Astrocyte (in vitro differentiated cells and primary cell): Measurements from ENCODE around the gene SEMA6B. TPM values are rescaled to one million over a fixed set of nuclear protein-coding genes. Genes with fewer than 3 reads are reported as not detected.
A peak's percentile ranks its signal among the peaks of the same experiment; 100 is the strongest.

ENCODE experiments used
- DNase-seq: peaks from one replicate; pipeline ENCODE4 v3.0.0-alpha.2; 2010; ENCODE audit warnings: low read depth
- FAIRE-seq: peaks from 2 replicates; lab custom pipeline; 2011; peaks lifted over from hg19 to GRCh38; lab: Jason Lieb, UNC
- H2AFZ ChIP-seq: 2 replicates; pipeline ENCODE4 v1.6.0; 2012; ENCODE audit warnings: low read depth, low read length, inconsistent platforms
- H3K27ac ChIP-seq: 2 replicates; pipeline ENCODE4 v1.5.1; 2011; ENCODE audit warnings: low read depth, low read length, inconsistent platforms
- H3K27me3 ChIP-seq: 2 replicates; pipeline ENCODE4 v1.6.0; 2011; ENCODE audit warnings: low read length, inconsistent platforms; ENCODE audit not compliant: insufficient read depth
- H3K36me3 ChIP-seq: 2 replicates; pipeline ENCODE4 v1.5.1; 2011; ENCODE audit warnings: low read length, inconsistent platforms; ENCODE audit not compliant: insufficient read depth
- H3K4me1 ChIP-seq: 2 replicates; pipeline ENCODE4 v1.5.1; 2011; ENCODE audit warnings: low read length, inconsistent platforms; ENCODE audit not compliant: insufficient read depth
- H3K4me2 ChIP-seq: 2 replicates; pipeline ENCODE4 v1.6.0; 2012; ENCODE audit warnings: low read length, inconsistent platforms
- H3K4me3 ChIP-seq: 2 replicates; pipeline ENCODE4 v1.5.1; 2011; ENCODE audit warnings: low read depth, mild to moderate bottlenecking, low read length, inconsistent platforms; ENCODE audit not compliant: insufficient read depth
- H3K79me2 ChIP-seq: 2 replicates; pipeline ENCODE4 v1.6.0; 2012; ENCODE audit warnings: mild to moderate bottlenecking, low read length, inconsistent platforms; ENCODE audit not compliant: insufficient read depth
- H3K9ac ChIP-seq: 2 replicates; pipeline ENCODE4 v1.6.0; 2012; ENCODE audit warnings: mild to moderate bottlenecking, low read length, inconsistent platforms
- H3K9me3 ChIP-seq: 2 replicates; pipeline ENCODE4 v1.5.1; 2012; ENCODE audit warnings: low read depth, mild to moderate bottlenecking, low read length, inconsistent platforms; ENCODE audit not compliant: insufficient read depth
- H4K20me1 ChIP-seq: 2 replicates; pipeline ENCODE4 v1.6.0; 2012; ENCODE audit warnings: low read length, inconsistent platforms; ENCODE audit not compliant: insufficient read depth
- H3K27ac Mint-ChIP-seq: one replicate; pipeline ENCODE4 v1.8.0; 2021; ENCODE audit warnings: mild to moderate bottlenecking, mixed read lengths; ENCODE audit not compliant: unreplicated experiment
- H3K27me3 Mint-ChIP-seq: one replicate; pipeline ENCODE4 v1.8.0; 2021; ENCODE audit warnings: low read depth, mixed read lengths; ENCODE audit not compliant: unreplicated experiment
- H3K36me3 Mint-ChIP-seq: one replicate; pipeline ENCODE4 v1.8.0; 2021; ENCODE audit warnings: low read depth, mixed read lengths; ENCODE audit not compliant: unreplicated experiment
- H3K4me1 Mint-ChIP-seq: one replicate; pipeline ENCODE4 v1.8.0; 2021; ENCODE audit warnings: low read depth, mixed read lengths; ENCODE audit not compliant: unreplicated experiment
- H3K4me3 Mint-ChIP-seq: one replicate; pipeline ENCODE4 v1.8.0; 2021; ENCODE audit warnings: mild to moderate bottlenecking, moderate library complexity, mixed read lengths; ENCODE audit not compliant: unreplicated experiment
- H3K9me3 Mint-ChIP-seq: one replicate; pipeline ENCODE4 v1.8.0; 2021; ENCODE audit warnings: mild to moderate bottlenecking, mixed read lengths; ENCODE audit not compliant: unreplicated experiment
- CTCF ChIP-seq: IDR thresholded peaks from 2 replicates; pipeline ENCODE4 v1.5.1; 2011; ENCODE audit warnings: low read depth, mild to moderate bottlenecking, inconsistent platforms, low read length, moderate library complexity; ENCODE audit not compliant: insufficient read depth
- EZH2 ChIP-seq: IDR thresholded peaks from 2 replicates; pipeline ENCODE4 v1.6.1; 2012; ENCODE audit warnings: mild to moderate bottlenecking, low read length, inconsistent platforms; ENCODE audit not compliant: insufficient read depth
- total RNA-seq: library from RNA; stranded (reverse); gene quantifications from 2 replicates; pipeline ENCODE4 v1.2.1, GENCODE V29; 2021

The SEMA6B gene
- total RNA-seq, 1 donor from 2014 or later = 14.3 TPM

GRCh38 chr19:4507150-4507452, 52.4 kb downstream of the SEMA6B start:
- Mint-ChIP-seq H3K4me1 (peaks cover 6% of the 10 kb centered on the region), H3K36me3 (peaks cover 9% of the 10 kb centered on the region), H3K27ac (peak overlapping the region; percentile 7), H3K4me3 (no peak overlapping the region), H3K27me3 (peaks cover 5% of the 10 kb centered on the region), H3K9me3 (no peaks in the 10 kb centered on the region)
- Histone ChIP-seq H3K9ac (no peak overlapping the region), H3K27me3 (no peaks in the 10 kb centered on the region), H3K9me3 (no peaks in the 10 kb centered on the region), H2AFZ (no peak overlapping the region), H3K27ac (no peak overlapping the region), H3K4me1 (peaks cover 20% of the 10 kb centered on the region), H3K36me3 (no peaks in the 10 kb centered on the region), H4K20me1 (no peaks in the 10 kb centered on the region), H3K4me3 (no peak overlapping the region), H3K4me2 (no peak overlapping the region), H3K79me2 (no peaks in the 10 kb centered on the region)
- FAIRE-seq (no peak), DNase-seq (no peak)
- TF ChIP-seq EZH2 (no peak), CTCF (no peak)

- no peak overlapping the region for H3K4me3 ChIP-seq
- H2AFZ ChIP-seq = no peak overlapping the region
- Mint-ChIP-seq H3K27me3 (peaks cover under 1% of the 10 kb centered on the region), H3K27ac (peak overlapping the region; percentile 75), H3K4me3 (peak overlapping the region; percentile 23), H3K9me3 (no peaks in the 10 kb centered on the region), H3K36me3 (peaks cover 10% of the 10 kb centered on the region), H3K4me1 (peaks cover 6% of the 10 kb centered on the region)
- no peaks in the 10 kb centered on the region for H4K20me1 ChIP-seq
- no peak for FAIRE-seq
- peak overlapping the region; percentile 35 for H3K9ac ChIP-seq
- no peaks in the 10 kb centered on the region for H3K9me3 ChIP-seq
- peaks cover 2% of the 10 kb centered on the region for H3K36me3 ChIP-seq
- peaks cover 20% of the 10 kb centered on the region for H3K4me1 ChIP-seq
- peak overlapping the region; percentile 19 for H3K27ac ChIP-seq
- peak overlapping the region; percentile 59 for H3K4me2 ChIP-seq
- H3K27me3 ChIP-seq = no peaks in the 10 kb centered on the region
- no peak for TF ChIP-seq EZH2
- TF ChIP-seq CTCF = no peak
- no peaks in the 10 kb centered on the region for H3K79me2 ChIP-seq
- DNase-seq = peak; percentile 59
Measured at GRCh38 chr19:4506449-4507149, 52.9 kb downstream of the SEMA6B start.
